Measurements from ENCODE around the gene NR2C2. TPM values are rescaled to one million over a fixed set of nuclear protein-coding genes. Genes with fewer than 3 reads are reported as not detected.

NR2C2 gene
- total RNA-seq, 2 donors from 2014 or later = 54.4 to 60.8 TPM

DNA sequence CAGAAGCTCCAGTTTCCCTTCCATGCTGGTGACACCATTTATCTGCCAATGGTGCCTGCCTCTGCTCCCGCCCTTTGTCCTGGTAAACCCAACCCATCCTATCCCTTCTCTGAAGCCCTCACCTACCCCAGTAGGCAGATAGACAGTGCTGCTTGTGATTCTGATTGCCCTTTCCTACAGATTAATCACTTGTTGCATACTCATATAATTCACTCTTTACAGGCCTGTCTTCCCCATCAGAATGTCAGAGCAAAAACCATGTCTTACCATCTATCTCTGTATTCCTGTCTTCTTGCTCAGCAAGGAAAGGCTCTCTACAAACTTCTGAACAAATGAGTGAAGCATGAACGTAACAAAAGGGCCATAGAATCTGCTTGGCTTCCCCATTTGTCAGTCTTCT is 69.8 kb downstream of the NR2C2 start:
- no peaks in the 10 kb centered on the region for H3K27me3 Mint-ChIP-seq (ENCODE audit: insufficient read depth)
- peak overlapping the region; percentile 15 for H3K27ac Mint-ChIP-seq
- no peaks in the 10 kb centered on the region for H3K9me3 Mint-ChIP-seq
- Histone ChIP-seq H3K4me3 (ENCODE audit: low read length) (no peak overlapping the region), H3K4me1 (ENCODE audit: control insufficient read depth, insufficient read depth, low read length) (no peaks in the 10 kb centered on the region), H3K9ac (ENCODE audit: extremely low read depth, low read length, poor library complexity, severe bottlenecking) (no peak overlapping the region), H3K9me3 (ENCODE audit: control insufficient read depth, low read length) (no peaks in the 10 kb centered on the region), H3K36me3 (ENCODE audit: control insufficient read depth, insufficient read depth, low read length) (peaks cover 90% of the 10 kb centered on the region), H3K27ac (ENCODE audit: low read depth, low read length) (no peak overlapping the region), H3K27me3 (ENCODE audit: control insufficient read depth, insufficient read depth, low read length, poor library complexity, severe bottlenecking) (no peaks in the 10 kb centered on the region)
- H3K36me3 Mint-ChIP-seq (ENCODE audit: low read depth) = peaks cover 86% of the 10 kb centered on the region
- H3K4me1 Mint-ChIP-seq = no peaks in the 10 kb centered on the region
- no peak overlapping the region for H3K4me3 Mint-ChIP-seq
- no peak for TF ChIP-seq CTCF (conservative IDR thresholded peaks at IDR 0.05)
- WGBS, 2 experiments (ENCODE audit: insufficient coverage in 1 of 2, insufficient read length in 1 of 2) = 93% methylated on average over 2 of the region's 2 CpGs; no CpG with 5 or more reads in 1 of the 2 experiments
- DNase-seq = no peak

DNA sequence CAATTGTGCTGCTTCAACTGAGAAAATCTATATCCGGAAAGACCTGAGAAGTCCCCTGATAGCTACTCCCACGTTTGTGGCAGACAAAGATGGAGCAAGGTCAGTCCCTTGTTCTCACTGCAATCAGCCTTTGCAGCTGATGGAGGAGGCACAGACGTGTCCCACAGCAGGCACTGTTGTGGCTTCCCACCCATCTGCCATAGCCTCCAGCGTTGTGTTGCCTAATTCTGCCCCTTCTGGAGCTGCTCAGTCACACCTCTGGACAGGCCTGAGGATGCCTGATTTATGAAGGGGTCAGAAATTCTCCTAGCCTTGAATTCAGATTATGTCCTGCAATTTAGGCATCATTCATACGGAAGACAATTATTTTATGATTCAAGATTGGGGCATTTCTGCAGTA is 75.9 kb downstream of the NR2C2 start:
- Histone ChIP-seq H3K9ac (ENCODE audit: extremely low read depth, low read length, poor library complexity, severe bottlenecking) (no peak overlapping the region), H3K4me3 (ENCODE audit: low read length) (no peak overlapping the region), H3K27me3 (ENCODE audit: control insufficient read depth, insufficient read depth, low read length, poor library complexity, severe bottlenecking) (no peaks in the 10 kb centered on the region), H3K36me3 (ENCODE audit: control insufficient read depth, insufficient read depth, low read length) (peaks cover 86% of the 10 kb centered on the region), H3K4me1 (ENCODE audit: control insufficient read depth, insufficient read depth, low read length) (no peaks in the 10 kb centered on the region), H3K9me3 (ENCODE audit: control insufficient read depth, low read length) (no peaks in the 10 kb centered on the region), H3K27ac (ENCODE audit: low read depth, low read length) (no peak overlapping the region)
- no peak for TF ChIP-seq CTCF (conservative IDR thresholded peaks at IDR 0.05)
- Mint-ChIP-seq H3K27me3 (ENCODE audit: insufficient read depth) (no peaks in the 10 kb centered on the region), H3K4me1 (no peaks in the 10 kb centered on the region), H3K36me3 (ENCODE audit: low read depth) (peaks cover 76% of the 10 kb centered on the region), H3K27ac (no peak overlapping the region), H3K4me3 (no peak overlapping the region), H3K9me3 (no peaks in the 10 kb centered on the region)
- DNase-seq = no peak
- WGBS, 2 experiments (ENCODE audit: insufficient coverage in 1 of 2, insufficient read length in 1 of 2) = 86 to 92% methylated on average over 4 to 5 of the region's 5 CpGs

DNA sequence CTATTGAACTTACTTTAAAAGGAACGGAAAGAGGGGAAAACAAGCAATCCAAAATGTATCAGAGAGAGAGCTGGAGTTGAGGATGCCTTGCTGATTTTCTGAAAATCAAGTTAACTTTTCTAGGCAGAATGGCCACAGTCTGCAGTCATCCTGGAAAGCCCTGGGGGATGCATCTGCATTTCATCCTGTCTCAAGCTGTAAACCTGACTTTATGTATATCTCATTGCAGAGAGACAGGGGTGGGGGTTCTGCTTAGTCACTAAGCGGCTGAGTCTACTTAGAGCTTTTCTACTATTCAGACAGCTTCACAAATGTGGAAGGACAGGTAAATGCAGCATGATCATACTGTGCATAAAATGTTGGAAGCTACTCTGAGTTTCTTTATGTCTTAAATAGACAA is 76.3 kb downstream of the NR2C2 start:
- H3K4me1 ChIP-seq (ENCODE audit: control insufficient read depth, insufficient read depth, low read length) = no peaks in the 10 kb centered on the region
- Mint-ChIP-seq H3K4me1 (no peaks in the 10 kb centered on the region), H3K27ac (no peak overlapping the region), H3K36me3 (ENCODE audit: low read depth) (peaks cover 78% of the 10 kb centered on the region), H3K27me3 (ENCODE audit: insufficient read depth) (no peaks in the 10 kb centered on the region), H3K4me3 (no peak overlapping the region), H3K9me3 (no peaks in the 10 kb centered on the region)
- no peak overlapping the region for H3K9ac ChIP-seq (ENCODE audit: extremely low read depth, low read length, poor library complexity, severe bottlenecking)
- TF ChIP-seq CTCF (conservative IDR thresholded peaks at IDR 0.05) = no peak
- H3K9me3 ChIP-seq (ENCODE audit: control insufficient read depth, low read length) = no peaks in the 10 kb centered on the region
- WGBS, 2 experiments (ENCODE audit: insufficient coverage in 1 of 2, insufficient read length in 1 of 2) = 96 to 100% methylated on average over 1 to 2 of the region's 2 CpGs
- no peak overlapping the region for H3K4me3 ChIP-seq (ENCODE audit: low read length)
- no peak overlapping the region for H3K27ac ChIP-seq (ENCODE audit: low read depth, low read length)
- H3K27me3 ChIP-seq (ENCODE audit: control insufficient read depth, insufficient read depth, low read length, poor library complexity, severe bottlenecking) = no peaks in the 10 kb centered on the region
- peaks cover 87% of the 10 kb centered on the region for H3K36me3 ChIP-seq (ENCODE audit: control insufficient read depth, insufficient read depth, low read length)
- DNase-seq = no peak

Data from endodermal cell (in vitro differentiated cells).